Activated CD4-positive, alpha-beta T cell treated with anti-CD3 and anti-CD28 coated beads, Interleukin-2, Interleukin-6, amounts not matched to agents 100 ng/mL and 50 ng/mL, durations not matched to agents 16 hours and 8 hours (primary cell): ENCODE results near the gene ZKSCAN2.
A peak's percentile ranks its signal among the peaks of the same experiment; 100 is the strongest.

ENCODE experiments used
- DNase-seq: peaks from one replicate; pipeline ENCODE4 v3.0.0-alpha.2; 2020

Gene ZKSCAN2

GRCh38 chr16:25257470-25257955 lies at the start of gene ZKSCAN2:
Gene ZKSCAN2 (minus strand): TSS chr16:25257845. CDS start chr16:25257127, 718 bp downstream.
- peak; percentile 91 for DNase-seq

GRCh38 chr16:25299792-25300590 lies 42.3 kb upstream of the ZKSCAN2 start:
- no peak for DNase-seq

- DNase-seq, result no peak
Observed at GRCh38 chr16:25298165-25298872, 40.7 kb upstream of the ZKSCAN2 start.

DNA sequence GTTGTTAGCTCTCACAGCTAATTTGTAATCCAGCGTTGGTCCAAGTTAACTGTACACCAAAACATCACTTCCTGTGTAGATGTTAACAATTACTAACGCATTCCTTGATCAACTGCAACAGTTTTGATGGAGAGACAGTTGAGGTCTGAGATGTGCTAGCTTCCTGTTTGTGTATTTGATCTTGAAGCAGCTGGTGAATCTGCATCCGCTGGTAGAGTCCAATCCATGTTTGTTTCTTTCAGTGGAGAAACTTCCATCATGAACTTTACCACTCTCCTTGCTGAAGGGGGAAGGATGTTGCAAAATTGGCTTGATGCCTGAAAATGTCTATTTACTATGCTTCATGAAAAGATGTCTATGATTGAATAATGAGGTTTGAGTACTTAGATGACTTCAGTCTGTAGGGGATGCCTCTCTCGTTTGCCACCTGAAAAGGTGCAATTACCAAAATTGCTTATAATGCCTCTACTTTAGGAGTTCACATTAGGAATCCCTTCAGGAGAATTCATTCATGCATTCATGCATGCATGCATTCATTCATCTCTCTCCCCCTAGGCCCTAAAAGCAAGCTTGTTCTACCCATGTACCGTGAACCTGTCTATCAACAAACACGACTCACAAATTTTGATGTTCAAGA lies 39.6 kb upstream of the ZKSCAN2 start:
- no peak for DNase-seq

GRCh38 chr16:25291580-25291979 lies 33.9 kb upstream of the ZKSCAN2 start:
- no peak for DNase-seq

DNA sequence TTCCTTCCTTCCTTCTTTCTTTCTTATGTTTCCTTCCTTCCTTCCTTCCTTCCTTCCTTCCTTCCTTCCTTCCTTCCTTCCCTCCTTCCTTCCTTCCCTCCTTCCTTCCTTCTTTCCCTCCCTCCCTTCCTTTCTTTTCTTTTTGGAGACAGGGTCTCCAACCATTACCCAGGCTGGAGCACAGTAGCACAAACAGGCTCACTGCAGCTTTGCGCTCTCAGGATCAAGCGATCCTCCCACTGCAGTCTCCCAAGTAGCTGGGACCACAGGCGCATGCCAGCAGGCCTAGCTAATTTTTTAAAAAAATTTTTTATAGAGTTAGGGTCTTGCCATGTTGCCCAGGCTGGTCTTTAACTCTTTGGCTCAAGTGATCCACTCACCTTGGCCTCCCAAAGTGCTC lies 31.8 kb upstream of the ZKSCAN2 start:
- DNase-seq, result no peak

DNA sequence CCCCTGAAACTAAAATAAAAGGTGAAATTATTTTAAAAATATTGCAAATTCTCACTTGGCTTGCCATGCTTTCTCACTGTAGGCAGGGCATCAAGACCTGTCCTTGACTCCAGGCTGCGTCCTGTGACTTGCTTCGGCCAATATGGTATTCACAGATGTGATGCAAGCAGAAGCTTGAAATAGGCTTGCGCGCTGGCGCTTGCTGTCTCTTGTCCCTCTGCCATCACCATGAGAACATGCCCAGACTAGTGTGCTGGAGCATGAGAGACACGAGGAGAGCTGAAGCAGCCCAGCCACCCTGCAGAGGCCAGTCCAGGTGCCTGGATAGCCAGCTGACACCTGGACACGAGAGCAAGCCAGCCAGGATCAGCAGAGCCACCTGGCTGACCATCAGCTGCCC lies 21.8 kb upstream of the ZKSCAN2 start:
- no peak for DNase-seq

DNA sequence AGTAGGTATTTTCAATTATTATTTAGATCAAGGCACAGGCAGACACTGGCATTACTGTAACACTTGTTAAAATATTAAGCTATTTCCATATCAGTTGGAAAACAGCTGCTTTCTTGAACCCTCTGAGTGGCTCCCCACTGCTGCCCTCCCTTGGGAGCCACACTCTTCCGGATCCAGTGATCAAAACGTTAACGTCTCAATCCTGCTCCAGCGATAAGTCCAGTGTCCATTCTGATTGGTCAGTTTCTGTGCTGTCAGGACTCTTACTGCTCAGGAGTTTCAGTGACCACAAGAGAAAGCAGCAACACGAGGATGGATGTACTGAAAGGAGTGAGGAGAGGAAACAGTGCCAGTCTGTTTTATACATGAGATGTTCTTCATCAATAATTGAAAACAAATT lies 13.8 kb upstream of the ZKSCAN2 start:
- no peak for DNase-seq

DNA sequence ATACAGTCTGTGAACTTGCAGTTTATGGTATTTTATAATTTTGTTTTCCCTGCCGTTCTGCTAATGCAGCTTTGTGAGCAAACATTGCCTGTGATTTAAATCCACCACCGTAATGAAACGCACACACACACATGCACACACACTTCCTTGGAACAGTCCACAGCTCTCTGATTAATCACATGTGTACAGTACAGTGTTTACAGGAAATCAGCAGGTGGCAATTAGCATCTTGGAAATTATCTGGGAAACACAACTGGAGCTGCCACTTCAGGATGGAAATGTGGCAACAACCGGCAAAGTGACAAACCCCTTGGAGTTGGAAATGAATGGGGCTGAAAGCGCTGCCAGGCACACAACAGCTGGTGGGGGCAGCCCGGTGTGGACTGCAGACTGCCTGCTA lies 12.9 kb upstream of the ZKSCAN2 start:
- no peak for DNase-seq

GRCh38 chr16:25269879-25270278 lies 12.2 kb upstream of the ZKSCAN2 start:
- no peak for DNase-seq

DNA sequence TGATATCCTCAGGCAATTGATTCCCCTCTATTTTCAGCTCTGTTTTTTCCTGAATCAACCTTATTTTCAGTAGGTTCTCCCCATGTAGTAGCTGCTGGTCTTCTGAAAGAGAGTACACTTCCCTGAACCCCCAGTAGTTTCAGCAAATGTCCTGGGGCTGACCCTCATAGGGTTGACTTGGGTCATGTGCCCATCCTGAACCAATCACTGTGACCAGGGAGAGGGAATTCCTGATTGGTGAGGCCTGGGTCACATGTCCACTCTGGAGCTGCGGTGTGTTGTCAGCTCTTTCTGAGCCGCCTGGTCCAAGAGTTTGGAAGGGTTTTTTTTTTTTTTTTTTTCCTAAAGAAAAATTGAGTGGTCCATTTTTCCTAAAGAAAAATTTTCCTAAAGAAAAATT lies 8.3 kb upstream of the ZKSCAN2 start:
- no peak for DNase-seq

GRCh38 chr16:25264597-25264996 lies 7.0 kb upstream of the ZKSCAN2 start:
- no peak for DNase-seq

DNA sequence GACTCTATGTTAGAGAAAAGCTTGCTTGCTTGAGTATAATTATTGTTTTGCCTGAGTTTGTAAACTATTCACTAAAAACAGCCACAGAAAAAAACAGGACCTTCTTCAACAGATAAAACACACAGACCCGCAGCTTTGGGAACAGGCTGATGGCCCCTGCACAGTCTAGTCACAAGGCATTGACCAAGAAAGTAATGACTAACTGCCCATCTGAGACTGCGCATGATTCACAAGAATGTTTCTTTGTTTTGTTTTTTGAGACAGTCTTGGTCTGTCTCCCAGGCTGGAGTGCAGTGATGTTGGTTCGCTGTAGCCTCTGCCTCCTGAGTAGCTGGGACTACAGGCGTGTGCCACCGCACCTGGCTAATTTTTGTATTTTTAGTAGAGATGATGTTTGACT lies 2.8 kb upstream of the ZKSCAN2 start:
- no peak for DNase-seq

- peak; percentile 19 for DNase-seq
Observed at GRCh38 chr16:25258861-25259179, 1.2 kb upstream of the ZKSCAN2 start.

GRCh38 chr16:25257956-25258860 lies 563 bp upstream of the ZKSCAN2 start:
- peak; percentile 82 for DNase-seq

- peak; percentile 29 for DNase-seq
Observed at GRCh38 chr16:25256695-25257469, 763 bp downstream of the ZKSCAN2 start.

- no peak for DNase-seq
Observed at GRCh38 chr16:25253322-25253721, 4.3 kb downstream of the ZKSCAN2 start.

GRCh38 chr16:25250467-25250866 lies 7.2 kb downstream of the ZKSCAN2 start:
- DNase-seq, result no peak

GRCh38 chr16:25235991-25236390 lies 21.7 kb downstream of the ZKSCAN2 start:
- DNase-seq, result no peak

GRCh38 chr16:25228372-25228771 lies 29.3 kb downstream of the ZKSCAN2 start:
- no peak for DNase-seq

DNA sequence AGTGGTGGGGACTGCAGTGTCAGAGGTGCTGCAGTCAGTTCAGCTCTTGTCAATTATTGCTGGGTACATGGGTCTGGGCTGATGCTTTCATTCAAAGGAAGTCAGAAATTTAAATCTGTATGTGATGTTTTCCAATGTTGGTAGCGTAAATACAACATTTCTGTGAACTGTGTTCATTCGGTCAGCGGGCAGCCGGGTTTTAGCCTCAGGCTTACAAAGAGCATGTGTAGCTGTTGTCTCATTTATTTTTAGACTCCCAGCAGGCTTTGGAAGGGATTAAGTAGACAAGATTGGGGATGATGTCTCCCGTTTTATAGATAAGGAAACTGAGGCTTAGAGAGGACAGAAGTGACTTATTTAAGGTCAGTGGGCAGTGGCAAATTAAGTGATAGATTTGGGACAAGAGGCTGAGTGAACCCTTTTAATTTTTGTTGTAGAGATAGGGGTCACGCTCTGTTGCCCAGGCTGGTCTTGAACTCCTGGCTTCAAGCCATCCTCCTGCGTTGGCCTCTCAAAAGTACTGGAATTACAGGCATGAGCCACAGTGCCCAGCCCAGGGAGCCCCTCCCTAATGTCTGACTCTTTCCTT lies 32.8 kb downstream of the ZKSCAN2 start:
- no peak for DNase-seq

DNA sequence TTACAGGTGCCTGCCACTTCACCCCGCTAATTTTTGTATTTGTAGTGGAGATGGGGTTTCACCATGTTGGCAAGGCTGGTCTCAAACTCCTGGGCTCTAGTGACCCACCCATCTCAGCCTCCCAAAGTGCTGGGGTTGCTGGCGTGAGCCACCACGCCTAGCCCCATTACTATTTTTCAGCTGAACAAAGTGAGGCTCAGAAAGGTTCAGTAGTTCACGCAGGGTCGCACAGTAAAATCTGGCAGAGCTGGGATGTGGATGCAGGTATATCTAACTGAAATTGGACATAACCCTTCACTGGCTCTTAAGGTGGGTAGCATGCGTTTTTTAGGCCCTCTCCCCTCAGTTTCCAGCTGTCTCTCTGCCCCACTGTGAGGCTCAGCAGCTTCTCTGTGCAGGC lies 33.7 kb downstream of the ZKSCAN2 start:
- no peak for DNase-seq
